ENCODE measurements around the gene DENND10. TPM values are rescaled to one million over a fixed set of nuclear protein-coding genes. Genes with fewer than 3 reads are reported as not detected.
"Not testable (repeated sequence)": the region's sequence is repeated elsewhere in the genome, so short reads cannot be mapped to it uniquely, and the experiment has no call there.

Gene DENND10
- total RNA-seq, 1 donor, result 91.3 TPM

DNA sequence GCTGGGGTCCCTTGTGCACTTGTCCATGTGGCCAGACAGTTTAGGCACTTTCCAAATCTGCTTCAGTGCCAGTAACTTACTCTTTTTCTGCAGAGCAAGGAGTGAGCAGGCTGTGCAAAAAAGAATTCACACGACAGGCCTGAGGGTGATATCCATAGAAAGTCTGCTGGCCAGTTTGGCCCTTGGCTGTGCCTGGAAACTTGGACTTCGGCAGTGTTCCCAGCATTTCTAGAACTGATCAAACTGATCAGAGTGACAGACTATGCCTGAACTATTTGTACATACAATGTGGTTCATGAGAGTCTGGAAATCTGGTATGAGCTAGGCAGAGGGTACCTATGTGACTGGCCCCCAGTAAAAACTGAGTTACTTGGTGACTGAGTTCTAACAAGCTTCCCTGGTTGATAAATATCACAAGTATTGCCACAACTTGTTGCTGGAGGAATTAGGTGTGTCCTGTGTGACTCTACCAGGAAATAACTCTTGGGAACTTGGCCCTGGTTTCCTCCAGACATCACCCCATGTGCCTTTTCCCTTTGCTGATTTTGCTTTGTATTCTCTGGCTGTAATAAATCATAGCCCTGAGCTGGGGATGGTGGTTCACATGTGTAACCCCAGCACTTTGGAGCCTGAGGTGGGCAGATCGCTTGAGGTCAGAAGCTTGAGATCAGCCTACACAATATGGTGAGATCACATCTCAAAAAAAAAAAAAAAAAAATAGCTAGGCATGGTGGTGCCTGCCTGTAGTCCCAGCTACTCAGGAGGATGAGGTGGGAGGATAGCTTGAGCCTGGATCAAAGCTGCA, 3.3 kb upstream of the DENND10 start:
- no peak overlapping the region for H3K4me3 ChIP-seq (ENCODE audit: low read depth, low read length)
- peak; percentile 43 for DNase-seq (ENCODE audit: low read depth)
- TF ChIP-seq, protein P1, sequence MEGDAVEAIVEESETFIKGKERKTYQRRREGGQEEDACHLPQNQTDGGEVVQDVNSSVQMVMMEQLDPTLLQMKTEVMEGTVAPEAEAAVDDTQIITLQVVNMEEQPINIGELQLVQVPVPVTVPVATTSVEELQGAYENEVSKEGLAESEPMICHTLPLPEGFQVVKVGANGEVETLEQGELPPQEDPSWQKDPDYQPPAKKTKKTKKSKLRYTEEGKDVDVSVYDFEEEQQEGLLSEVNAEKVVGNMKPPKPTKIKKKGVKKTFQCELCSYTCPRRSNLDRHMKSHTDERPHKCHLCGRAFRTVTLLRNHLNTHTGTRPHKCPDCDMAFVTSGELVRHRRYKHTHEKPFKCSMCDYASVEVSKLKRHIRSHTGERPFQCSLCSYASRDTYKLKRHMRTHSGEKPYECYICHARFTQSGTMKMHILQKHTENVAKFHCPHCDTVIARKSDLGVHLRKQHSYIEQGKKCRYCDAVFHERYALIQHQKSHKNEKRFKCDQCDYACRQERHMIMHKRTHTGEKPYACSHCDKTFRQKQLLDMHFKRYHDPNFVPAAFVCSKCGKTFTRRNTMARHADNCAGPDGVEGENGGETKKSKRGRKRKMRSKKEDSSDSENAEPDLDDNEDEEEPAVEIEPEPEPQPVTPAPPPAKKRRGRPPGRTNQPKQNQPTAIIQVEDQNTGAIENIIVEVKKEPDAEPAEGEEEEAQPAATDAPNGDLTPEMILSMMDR (IDR thresholded peaks at IDR 0.05; ENCODE audit: insufficient read depth, low read length), result no peak

DNA sequence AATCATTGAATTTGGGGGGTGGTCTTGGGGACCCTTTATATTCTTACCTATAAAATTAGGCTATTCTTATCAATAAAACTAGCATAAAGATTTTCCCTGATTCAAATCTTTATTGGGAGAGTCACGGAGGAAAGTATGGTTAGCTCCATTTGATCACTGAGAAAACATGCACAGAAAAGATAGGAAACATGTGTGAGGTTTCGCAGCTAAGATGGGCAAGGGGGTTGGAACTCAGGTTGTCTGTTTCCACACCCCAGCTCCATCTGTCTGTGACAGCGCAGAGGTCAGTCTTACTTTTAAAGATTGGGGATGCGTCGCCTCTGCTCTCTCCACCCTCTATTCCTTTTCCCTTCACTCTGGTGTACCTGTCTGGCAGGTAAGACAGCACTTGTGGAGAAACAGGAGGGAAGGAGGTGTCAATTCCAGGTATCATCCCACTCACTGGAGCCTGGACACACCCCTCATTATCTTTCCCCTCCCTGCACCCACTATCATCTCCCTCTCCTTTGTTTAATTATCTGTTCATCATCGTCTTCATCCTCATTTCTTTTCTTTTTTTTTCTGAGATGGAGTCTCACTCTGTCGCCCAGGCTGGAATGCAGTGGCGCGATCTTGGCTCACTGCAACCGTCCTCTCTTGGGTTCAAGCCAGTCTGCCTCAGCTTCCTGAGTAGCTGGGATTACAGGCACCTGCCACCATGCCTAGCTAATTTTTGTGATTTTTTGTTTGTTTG, 2.4 kb upstream of the DENND10 start:
- TF ChIP-seq, protein P1 (IDR thresholded peaks at IDR 0.05; ENCODE audit: insufficient read depth, low read length), result no peak
- DNase-seq (ENCODE audit: low read depth), result no peak
- no peak overlapping the region for H3K4me3 ChIP-seq (ENCODE audit: low read depth, low read length)

DNA sequence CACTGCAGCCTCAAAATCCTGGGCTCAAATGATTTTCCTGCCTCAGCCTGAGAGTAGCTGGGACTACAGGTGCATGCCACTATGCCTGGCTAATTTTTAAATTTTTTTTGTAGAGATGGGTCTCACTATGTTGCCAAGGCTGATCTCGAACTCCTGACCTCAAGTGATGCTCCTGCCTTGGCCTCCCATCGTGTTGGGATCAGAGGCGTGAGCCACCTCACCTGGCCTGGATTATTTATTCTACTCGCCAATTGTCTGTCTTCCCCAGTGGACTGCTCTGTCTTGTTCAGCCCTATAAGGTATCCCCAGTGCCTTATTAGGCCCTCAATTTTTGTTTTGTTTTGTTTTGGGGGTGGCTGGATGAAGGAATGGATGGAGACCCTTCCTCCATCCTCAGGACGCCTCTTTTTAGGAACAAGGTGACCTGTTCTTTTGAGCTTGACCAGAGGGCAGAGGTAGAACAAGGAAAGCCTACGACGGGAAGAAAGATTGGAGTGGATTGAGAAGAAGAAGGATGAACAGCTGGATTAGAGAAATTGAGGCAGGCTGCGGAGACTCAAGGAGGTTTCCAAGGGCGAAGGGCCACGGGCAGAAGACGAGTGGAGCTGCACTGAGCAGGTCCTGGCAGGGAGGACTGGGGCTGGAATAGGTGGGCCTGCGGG, 541 bp upstream of the DENND10 start:
- H3K4me3 ChIP-seq (ENCODE audit: low read depth, low read length), result peak overlapping the region; percentile 25
- TF ChIP-seq, protein P1 (IDR thresholded peaks at IDR 0.05; ENCODE audit: insufficient read depth, low read length), result no peak

DNA sequence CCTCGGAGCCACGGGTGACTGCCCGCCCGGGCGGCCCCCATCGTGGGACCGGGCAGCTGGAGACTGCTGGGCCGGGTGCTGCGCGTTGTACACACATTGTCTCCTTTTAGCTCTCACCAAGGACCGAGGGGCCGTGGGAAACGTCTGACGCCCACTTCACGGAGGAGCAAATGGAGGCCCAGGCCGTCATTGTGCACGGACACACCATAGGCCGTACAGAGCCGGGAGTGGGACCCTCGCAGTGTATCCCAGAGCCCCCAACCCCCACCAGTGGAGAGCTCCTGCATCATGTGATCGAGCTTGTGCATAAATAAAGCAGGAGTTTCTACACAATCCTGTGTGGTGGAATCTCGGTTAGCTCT, 722 bp downstream of the DENND10 start:
- peak overlapping the region; percentile 89 for H3K4me3 ChIP-seq (ENCODE audit: low read depth, low read length)
- peak; percentile 15 for DNase-seq (ENCODE audit: low read depth)
- TF ChIP-seq, protein P1 (IDR thresholded peaks at IDR 0.05; ENCODE audit: insufficient read depth, low read length), result no peak

More for the DNA sequence above, 541 bp upstream of the DENND10 start:
- no peak for DNase-seq (ENCODE audit: low read depth)

DNA sequence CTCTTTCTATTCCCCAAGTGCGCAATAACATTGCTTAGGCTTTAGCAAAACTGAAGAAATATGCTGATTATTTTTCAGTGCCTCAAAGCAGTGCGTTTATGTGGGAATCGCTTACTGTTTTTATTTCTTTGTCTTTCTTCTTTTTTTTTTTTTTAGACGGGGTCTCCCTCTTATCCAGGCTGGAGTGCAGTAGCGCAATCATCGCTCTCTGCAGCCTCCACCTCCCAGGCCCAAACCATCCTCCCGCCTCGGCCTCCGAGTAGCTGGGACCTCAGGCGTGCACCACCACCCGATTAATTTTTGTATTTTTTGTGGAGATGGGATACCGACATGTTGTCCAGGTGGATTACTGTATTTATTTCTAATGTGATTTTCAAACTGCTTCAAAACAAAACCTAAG, 1.2 kb downstream of the DENND10 start:
- no peak for DNase-seq (ENCODE audit: low read depth)
- H3K4me3 ChIP-seq (ENCODE audit: low read depth, low read length), result peak overlapping the region; percentile 89
- TF ChIP-seq, protein P1 (IDR thresholded peaks at IDR 0.05; ENCODE audit: insufficient read depth, low read length), result no peak

DNA sequence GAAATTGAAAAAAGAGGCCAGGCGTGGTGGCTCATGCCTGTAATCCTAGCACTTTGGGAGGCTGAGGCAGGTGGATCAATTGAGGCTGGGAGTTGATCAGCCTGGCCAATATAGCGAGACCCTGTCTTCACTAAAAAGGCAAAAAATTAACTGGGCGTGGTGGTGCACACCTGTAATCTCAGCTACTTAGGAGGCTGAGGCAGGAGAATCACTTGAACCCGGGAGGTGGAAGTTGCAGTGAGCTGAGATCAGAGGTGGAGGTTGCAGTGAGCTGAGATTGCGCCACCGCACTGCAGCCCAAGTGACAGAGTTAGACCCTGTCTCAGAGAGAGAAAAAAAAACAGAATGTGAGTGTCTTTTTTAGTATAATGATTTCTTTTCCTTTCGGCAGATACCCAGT, 2.0 kb downstream of the DENND10 start:
- DNase-seq (ENCODE audit: low read depth); H3K4me3 ChIP-seq (ENCODE audit: low read depth, low read length): not testable (repeated sequence)

DNA sequence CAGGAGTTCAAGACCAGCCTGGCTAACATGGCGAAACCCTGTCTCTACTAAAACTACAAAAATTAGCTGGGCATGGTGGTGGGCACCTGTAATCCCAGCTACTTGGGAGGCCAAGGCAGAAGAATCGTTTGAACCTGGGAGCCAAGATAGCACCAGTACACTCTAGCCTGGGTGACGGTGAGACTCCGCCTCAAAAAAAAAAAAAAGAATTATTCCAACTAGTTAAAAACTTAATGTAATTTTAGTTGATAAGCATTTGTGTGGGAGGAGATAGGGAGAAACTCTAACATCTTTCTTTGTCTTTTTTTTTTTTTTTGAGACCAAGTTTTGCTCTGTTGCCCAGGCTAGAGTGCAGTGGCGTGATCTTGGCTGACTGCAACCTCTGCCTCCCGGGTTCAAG, 3.2 kb downstream of the DENND10 start:
- H3K4me3 ChIP-seq (ENCODE audit: low read depth, low read length); DNase-seq (ENCODE audit: low read depth): not testable (repeated sequence)

DNA sequence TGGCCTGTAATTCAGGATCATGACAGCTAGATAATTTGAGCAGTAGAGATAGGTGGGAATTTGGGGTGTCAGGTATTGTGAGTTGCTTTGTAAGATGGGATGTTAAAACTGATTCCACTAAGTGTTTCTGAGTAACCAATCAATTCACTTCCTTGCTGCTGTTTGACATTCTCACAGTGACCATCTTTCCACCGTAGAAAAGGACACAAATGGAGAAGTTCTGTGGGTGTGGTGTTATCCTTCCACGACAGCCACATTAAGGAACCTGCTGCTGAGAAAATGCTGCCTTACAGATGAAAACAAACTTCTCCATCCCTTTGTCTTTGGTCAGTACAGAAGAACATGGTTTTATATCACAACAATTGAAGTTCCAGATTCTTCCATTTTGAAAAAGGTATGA, 3.9 kb downstream of the DENND10 start:
- DNase-seq (ENCODE audit: low read depth); H3K4me3 ChIP-seq (ENCODE audit: low read depth, low read length): not testable (repeated sequence)
